WERI-Rb-1 (cell line): ENCODE results near the gene NOX3.
"Not testable (repeated sequence)": the region's sequence is repeated elsewhere in the genome, so short reads cannot be mapped to it uniquely, and the experiment has no call there.

ENCODE experiments used
- DNase-seq: peaks from one replicate; pipeline ENCODE4 v3.0.0-alpha.2; 2020
- H3K27ac ChIP-seq: fragments of 250-450 bp; sonication (Bioruptor Pico); 2 replicates; pipeline ENCODE4 v1.5.1; 2020; ENCODE audit warnings: mild to moderate bottlenecking, moderate library complexity
- H3K27me3 ChIP-seq: fragments of 250-450 bp; sonication (Bioruptor Pico); 2 replicates; pipeline ENCODE4 v1.5.1; 2021; ENCODE audit warnings: mild to moderate bottlenecking, low read depth, moderate library complexity; ENCODE audit not compliant: insufficient read depth, severe bottlenecking
- H3K36me3 ChIP-seq: fragments of 250-450 bp; sonication (Bioruptor Pico); 2 replicates; pipeline ENCODE4 v1.5.1; 2020; ENCODE audit warnings: mild to moderate bottlenecking, moderate library complexity
- H3K4me3 ChIP-seq: 2 replicates; pipeline ENCODE4 v1.5.1; 2011; ENCODE audit warnings: low read depth, mild to moderate bottlenecking, control low read depth, low read length
- H3K9me3 ChIP-seq: fragments of 250-450 bp; sonication (Bioruptor Pico); 2 replicates; pipeline ENCODE4 v1.5.1; 2021; ENCODE audit warnings: mild to moderate bottlenecking, moderate library complexity; ENCODE audit not compliant: severe bottlenecking
- TF ChIP-seq, protein P1 (sequence below): IDR thresholded peaks from 2 replicates; pipeline ENCODE4 v1.5.1; 2011; ENCODE audit warnings: low read depth, mild to moderate bottlenecking, control low read depth, inconsistent platforms, low read length

Gene NOX3

GRCh38 chr6:155491421-155491820, 35.8 kb upstream of the NOX3 start:
- TF ChIP-seq, protein P1, sequence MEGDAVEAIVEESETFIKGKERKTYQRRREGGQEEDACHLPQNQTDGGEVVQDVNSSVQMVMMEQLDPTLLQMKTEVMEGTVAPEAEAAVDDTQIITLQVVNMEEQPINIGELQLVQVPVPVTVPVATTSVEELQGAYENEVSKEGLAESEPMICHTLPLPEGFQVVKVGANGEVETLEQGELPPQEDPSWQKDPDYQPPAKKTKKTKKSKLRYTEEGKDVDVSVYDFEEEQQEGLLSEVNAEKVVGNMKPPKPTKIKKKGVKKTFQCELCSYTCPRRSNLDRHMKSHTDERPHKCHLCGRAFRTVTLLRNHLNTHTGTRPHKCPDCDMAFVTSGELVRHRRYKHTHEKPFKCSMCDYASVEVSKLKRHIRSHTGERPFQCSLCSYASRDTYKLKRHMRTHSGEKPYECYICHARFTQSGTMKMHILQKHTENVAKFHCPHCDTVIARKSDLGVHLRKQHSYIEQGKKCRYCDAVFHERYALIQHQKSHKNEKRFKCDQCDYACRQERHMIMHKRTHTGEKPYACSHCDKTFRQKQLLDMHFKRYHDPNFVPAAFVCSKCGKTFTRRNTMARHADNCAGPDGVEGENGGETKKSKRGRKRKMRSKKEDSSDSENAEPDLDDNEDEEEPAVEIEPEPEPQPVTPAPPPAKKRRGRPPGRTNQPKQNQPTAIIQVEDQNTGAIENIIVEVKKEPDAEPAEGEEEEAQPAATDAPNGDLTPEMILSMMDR, result no peak
- no peak for DNase-seq
- Histone ChIP-seq H3K27ac (no peak overlapping the region), H3K9me3 (no peaks in the 10 kb centered on the region), H3K4me3 (no peak overlapping the region), H3K27me3 (no peaks in the 10 kb centered on the region), H3K36me3 (no peaks in the 10 kb centered on the region)

DNA sequence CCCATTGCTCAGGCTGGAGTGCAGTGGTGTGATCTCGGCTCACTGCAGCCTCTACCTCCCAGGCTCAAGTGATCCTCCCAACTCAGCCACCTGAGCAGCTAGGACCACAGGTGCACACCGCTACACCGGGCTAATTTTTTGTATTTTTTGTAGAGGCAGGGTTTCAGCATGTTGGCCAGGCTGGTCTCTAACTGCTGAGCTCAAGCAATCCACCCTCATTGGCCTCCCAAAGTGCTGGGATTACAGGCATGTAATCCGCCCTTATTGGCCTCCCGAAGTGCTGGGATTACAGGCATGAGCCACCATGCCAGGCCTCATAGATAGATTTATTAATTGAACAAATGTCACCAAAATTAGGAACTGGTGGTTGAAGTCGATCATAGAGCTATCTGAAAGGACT, 32.6 kb upstream of the NOX3 start:
- not testable (repeated sequence) for H3K9me3 ChIP-seq, H3K36me3 ChIP-seq, H3K27ac ChIP-seq, H3K27me3 ChIP-seq, DNase-seq, H3K4me3 ChIP-seq

GRCh38 chr6:155487371-155488130, 31.9 kb upstream of the NOX3 start:
- H3K27ac ChIP-seq, result no peak overlapping the region
- TF ChIP-seq, protein P1, result no peak

GRCh38 chr6:155486721-155487294, 31.2 kb upstream of the NOX3 start:
- H3K27ac ChIP-seq, result no peak overlapping the region
- no peaks in the 10 kb centered on the region for H3K9me3 ChIP-seq
- no peak overlapping the region for H3K4me3 ChIP-seq
- TF ChIP-seq, protein P1, result no peak
- no peaks in the 10 kb centered on the region for H3K27me3 ChIP-seq
- H3K36me3 ChIP-seq, result no peaks in the 10 kb centered on the region
- no peak for DNase-seq

More at GRCh38 chr6:155487371-155488130, 31.9 kb upstream of the NOX3 start:
- no peak for DNase-seq
- no peak overlapping the region for H3K4me3 ChIP-seq
- H3K9me3 ChIP-seq, result no peaks in the 10 kb centered on the region
- H3K36me3 ChIP-seq, result no peaks in the 10 kb centered on the region
- no peaks in the 10 kb centered on the region for H3K27me3 ChIP-seq

DNA sequence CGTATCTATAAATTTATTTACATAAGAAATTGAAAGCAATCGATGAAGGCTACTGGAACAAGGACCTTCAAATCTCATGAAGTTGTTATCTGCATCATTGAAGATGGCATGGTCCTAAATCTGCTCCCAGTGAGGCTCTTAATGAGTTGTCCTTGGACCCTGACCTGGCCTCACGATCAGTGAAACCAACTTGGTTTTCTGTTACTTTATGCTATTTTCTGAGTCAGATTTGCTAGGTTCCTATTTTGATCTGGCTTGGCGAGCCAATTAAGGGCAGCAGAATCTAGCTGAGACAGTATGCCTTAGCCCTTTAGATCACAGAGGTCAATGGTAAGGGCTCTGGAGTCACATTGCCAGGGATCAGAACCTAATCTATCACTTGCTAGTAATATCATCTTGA, 30.1 kb upstream of the NOX3 start:
- TF ChIP-seq, protein P1, result no peak
- no peak overlapping the region for H3K4me3 ChIP-seq

DNA sequence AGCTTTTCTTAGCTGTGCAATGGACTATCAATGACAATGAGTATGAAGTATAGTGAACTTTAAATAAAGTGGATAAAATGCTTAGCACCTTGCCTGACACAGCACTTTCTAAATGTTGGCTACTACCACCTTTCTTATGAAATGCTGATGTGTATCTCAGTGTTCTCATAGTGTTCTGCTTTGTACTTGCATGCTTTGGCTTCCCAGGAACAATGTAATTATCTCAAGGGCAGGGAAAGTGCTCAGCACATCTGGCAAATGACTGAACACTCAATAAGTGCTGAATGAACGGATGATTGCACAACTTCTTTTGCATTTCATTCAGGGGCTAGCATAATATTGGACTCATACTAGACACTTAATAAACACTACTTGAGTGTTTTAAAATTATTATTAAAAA, 28.2 kb upstream of the NOX3 start:
- Histone ChIP-seq H3K4me3 (no peak overlapping the region), H3K36me3 (no peaks in the 10 kb centered on the region), H3K27me3 (no peaks in the 10 kb centered on the region), H3K27ac (no peak overlapping the region), H3K9me3 (no peaks in the 10 kb centered on the region)
- DNase-seq, result no peak
- TF ChIP-seq, protein P1, result no peak

More for the DNA sequence above, 30.1 kb upstream of the NOX3 start:
- Histone ChIP-seq H3K9me3 (no peaks in the 10 kb centered on the region), H3K27me3 (no peaks in the 10 kb centered on the region), H3K36me3 (no peaks in the 10 kb centered on the region), H3K27ac (no peak overlapping the region)
- DNase-seq, result no peak
